Aorta (tissue), 5 donors: ENCODE results near the gene XRCC6. TPM values are rescaled to one million over a fixed set of nuclear protein-coding genes. Genes with fewer than 3 reads are reported as not detected.

Experiments used
- ATAC-seq: fragments of 200-7000 bp; cut with Tn5 transposase; one replicate; pipeline ENCODE4 v1.9.1; 2022; ENCODE audit warnings: moderate library complexity; ENCODE audit not compliant: low FRiP score
- DNase-seq, 2 donors: peaks; one replicate each; pipeline ENCODE4 v3.0.0-alpha.2; 2020
- H3K27ac ChIP-seq, 2 donors: one replicate each; pipeline ENCODE4 v1.5.1; 2013; ENCODE audit warnings: low read length in 2 of 2, mild to moderate bottlenecking in 2 of 2, moderate library complexity in 2 of 2, control low read depth in 1 of 2, inconsistent platforms in 1 of 2, low read depth in 1 of 2
- H3K27me3 ChIP-seq, 2 donors: one replicate each; pipeline ENCODE4 v1.6.1; 2013; ENCODE audit warnings: control low read depth in 1 of 2, low read length in 1 of 2, mild to moderate bottlenecking in 1 of 2, moderate library complexity in 1 of 2; ENCODE audit not compliant: insufficient read depth in 2 of 2, control insufficient read depth in 1 of 2
- H3K36me3 ChIP-seq, 2 donors: one replicate each; pipeline ENCODE4 v1.6.1; 2013; ENCODE audit warnings: control low read depth in 1 of 2, low read length in 1 of 2, mild to moderate bottlenecking in 1 of 2; ENCODE audit not compliant: insufficient read depth in 2 of 2, control insufficient read depth in 1 of 2
- H3K4me1 ChIP-seq, 2 donors: one replicate each; pipeline ENCODE4 v1.6.1; 2013; ENCODE audit warnings: low read length in 2 of 2, control low read depth in 1 of 2, mild to moderate bottlenecking in 1 of 2, moderate library complexity in 1 of 2; ENCODE audit not compliant: insufficient read depth in 2 of 2, control insufficient read depth in 1 of 2
- H3K4me3 ChIP-seq, 2 donors: one replicate each; pipeline ENCODE4 v1.5.1; 2013; ENCODE audit warnings: low read length in 2 of 2, control low read depth in 1 of 2, mild to moderate bottlenecking in 1 of 2
- H3K9me3 ChIP-seq: one replicate; pipeline ENCODE4 v1.6.1; 2013; ENCODE audit warnings: mild to moderate bottlenecking, low read length; ENCODE audit not compliant: control insufficient read depth
- WGBS, 2 donors: extraction: QIAGEN DNeasy Blood & Tissue Kit; methylation state at CpG; one replicate each; pipeline ENCODE4 v1.1.7; 2013; 5-methylcytosine and 5-hydroxymethylcytosine counted together
- intact Hi-C, 2 donors: fragments of 100-400 bp; cut with DNase I; formaldehyde crosslinking; loops; one replicate each; pipeline versions ENCODE4 v1.14.2 to v1.15.0; 2022
- polyA plus RNA-seq, 2 donors: library from polyadenylated mRNA; stranded (reverse); fragments of 200-250 nt; gene quantifications; one replicate each; pipeline ENCODE4 v1.2.3, GENCODE V29; 2013
- total RNA-seq, 2 donors: library from RNA; stranded (reverse); fragmentation: NEBNext Ultra II Directional; extraction: Animal tissue kit (Norgen Biotek cat#: 25700); gene quantifications; one replicate each; pipeline ENCODE4 v1.2.1, GENCODE V29; 2021
- donor health status: healthy with polysubstance abuse.
- donor health status: Bipolar disorder and iron deficiency.
- donor health status: DM: no; HTN: no; CAD: no.
- donor health status: DM: no; HTN: no; CAD: no.
- donor health status: DM: yes; HTN: yes; CAD: no.

XRCC6 gene
- total and polyA plus RNA-seq, 4 donors, result 93.7 to 132 (median 128) TPM

DNA sequence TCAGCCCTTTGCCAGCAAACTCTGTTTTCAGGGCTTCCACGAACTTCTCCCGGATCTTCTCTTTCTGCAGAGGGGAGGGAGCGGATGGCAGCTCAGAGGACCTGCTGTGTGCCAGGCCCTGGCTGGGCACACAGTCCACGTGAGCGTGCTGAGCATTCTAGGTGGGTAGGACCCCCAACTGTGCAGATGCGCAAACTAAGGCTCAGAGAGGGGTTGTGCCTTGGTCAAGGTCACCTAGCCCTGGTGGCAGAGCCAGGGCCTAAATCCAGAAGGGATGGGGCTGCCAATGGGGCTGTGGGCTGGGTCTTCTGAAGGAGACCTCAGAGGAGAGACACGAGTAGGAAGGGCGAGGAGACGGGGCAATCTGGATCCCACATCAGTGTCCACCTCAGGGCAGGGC, 42.3 kb upstream of the XRCC6 start:
- Histone ChIP-seq H3K27me3 (no peaks in the 10 kb centered on the region), H3K4me1 (no peaks in the 10 kb centered on the region), H3K4me3 (no peak overlapping the region), H3K27ac (no peak overlapping the region), H3K36me3 (no peaks in the 10 kb centered on the region), H3K9me3 (no peaks in the 10 kb centered on the region)
- no peak for ATAC-seq
- intact Hi-C loops, result no loop called here
- 72 to 80% methylated on average over 9 of the region's 9 CpGs for WGBS, 2 donors
- no peak for DNase-seq

GRCh38 chr22:41579297-41579996, 41.6 kb upstream of the XRCC6 start:
- intact Hi-C loops, result no loop called here
- H3K4me3 ChIP-seq, result no peak overlapping the region
- H3K4me1 ChIP-seq, result no peaks in the 10 kb centered on the region
- no peaks in the 10 kb centered on the region for H3K36me3 ChIP-seq
- 69 to 77% methylated on average over 12 of the region's 12 CpGs for WGBS, 2 donors
- H3K27me3 ChIP-seq, result no peaks in the 10 kb centered on the region
- ATAC-seq, result no peak
- no peak overlapping the region for H3K27ac ChIP-seq
- no peak for DNase-seq
- no peaks in the 10 kb centered on the region for H3K9me3 ChIP-seq

GRCh38 chr22:41579997-41580355, 41.1 kb upstream of the XRCC6 start:
- intact Hi-C loops, result no loop called here
- no peaks in the 10 kb centered on the region for H3K9me3 ChIP-seq
- ATAC-seq (no peak), DNase-seq (no peak)
- H3K4me1 ChIP-seq, result no peaks in the 10 kb centered on the region
- no peaks in the 10 kb centered on the region for H3K36me3 ChIP-seq
- H3K27ac ChIP-seq, result no peak overlapping the region
- no peaks in the 10 kb centered on the region for H3K27me3 ChIP-seq
- no peak overlapping the region for H3K4me3 ChIP-seq
- 73 to 78% methylated on average over 6 of the region's 6 CpGs for WGBS, 2 donors

- intact Hi-C loops, result no loop called here
- Histone ChIP-seq H3K4me3 (no peak overlapping the region), H3K27me3 (no peaks in the 10 kb centered on the region), H3K4me1 (no peaks in the 10 kb centered on the region), H3K36me3 (no peaks in the 10 kb centered on the region), H3K27ac (no peak overlapping the region), H3K9me3 (no peaks in the 10 kb centered on the region)
- DNase-seq (no peak), ATAC-seq (no peak)
- WGBS, 2 donors, result 78 to 80% methylated on average over 8 of the region's 8 CpGs
These were observed 38.4 kb upstream of the XRCC6 start for GRCh38 chr22:41582694-41583093.

DNA sequence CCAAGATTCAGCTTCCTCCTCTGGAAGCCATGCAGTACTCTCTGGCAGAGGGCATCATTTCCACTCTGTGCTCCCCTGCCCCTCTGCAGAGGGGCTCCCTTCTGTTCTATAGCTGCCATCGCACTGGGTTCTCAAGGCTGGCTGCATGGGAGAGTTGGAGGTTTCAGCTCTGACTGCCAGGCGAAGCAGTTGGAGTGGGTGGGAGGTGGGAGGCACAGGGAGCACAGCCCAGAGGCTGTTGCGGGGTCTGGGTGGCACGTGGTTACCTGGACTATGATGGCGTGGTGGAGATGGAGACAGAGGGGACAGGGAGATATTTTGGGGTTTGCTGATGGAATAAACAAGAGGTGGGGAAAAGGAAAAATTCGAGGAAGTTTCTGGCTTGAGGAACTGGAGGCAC, 36.2 kb upstream of the XRCC6 start:
- ATAC-seq (no peak), DNase-seq (no peak)
- intact Hi-C loops, result no loop called here
- H3K27ac ChIP-seq, result no peak overlapping the region
- H3K9me3 ChIP-seq, result no peaks in the 10 kb centered on the region
- no peaks in the 10 kb centered on the region for H3K27me3 ChIP-seq
- H3K36me3 ChIP-seq, result no peaks in the 10 kb centered on the region
- WGBS, 2 donors, result 91 to 93% methylated on average over 6 of the region's 6 CpGs
- H3K4me3 ChIP-seq, result no peak overlapping the region
- H3K4me1 ChIP-seq, result no peaks in the 10 kb centered on the region

DNA sequence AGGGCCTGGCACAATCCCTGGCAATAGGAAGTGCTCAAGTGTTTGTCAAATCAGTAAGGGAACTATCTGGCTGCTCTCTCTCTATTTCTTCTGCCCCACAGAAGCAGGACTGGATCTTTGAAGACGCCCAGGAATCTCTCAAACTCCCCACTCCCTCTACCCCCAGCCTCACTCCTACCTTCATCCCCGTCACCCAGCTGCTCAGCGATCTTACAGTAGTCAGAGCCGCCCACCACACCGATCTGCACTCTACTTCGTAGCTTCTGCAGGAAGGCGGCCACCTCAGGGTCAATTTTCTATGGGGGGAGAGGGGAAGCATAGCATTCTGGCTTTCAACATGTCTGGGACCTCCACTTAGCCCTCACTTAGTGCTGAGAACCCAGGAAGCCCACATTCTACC, 35.2 kb upstream of the XRCC6 start:
- H3K36me3 ChIP-seq, result no peaks in the 10 kb centered on the region
- H3K4me3 ChIP-seq, result no peak overlapping the region
- H3K27me3 ChIP-seq, result no peaks in the 10 kb centered on the region
- intact Hi-C loops, result no loop called here
- H3K4me1 ChIP-seq, result no peaks in the 10 kb centered on the region
- H3K27ac ChIP-seq, result no peak overlapping the region
- ATAC-seq, result no peak
- 96% methylated on average over 7 of the region's 7 CpGs for WGBS, 2 donors
- no peak for DNase-seq
- no peaks in the 10 kb centered on the region for H3K9me3 ChIP-seq

DNA sequence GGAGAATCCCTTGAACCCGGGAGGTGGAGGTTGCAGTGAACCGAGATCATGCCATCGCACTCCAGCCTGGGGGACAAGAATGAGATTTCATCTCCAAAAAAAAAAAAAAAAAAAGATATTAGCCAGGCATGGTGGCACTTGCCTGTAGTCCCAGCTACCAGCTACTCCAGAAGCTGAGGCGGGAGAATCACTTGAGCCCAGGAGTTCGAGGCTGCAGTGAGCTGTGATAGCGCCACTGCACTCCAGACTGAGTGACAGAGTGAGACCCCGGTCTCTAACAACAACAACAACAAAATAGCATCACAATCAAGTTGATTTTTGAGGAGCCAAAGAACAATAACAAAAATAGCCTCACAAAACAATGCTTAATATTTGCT, 33.8 kb upstream of the XRCC6 start:
- Histone ChIP-seq H3K36me3 (no peaks in the 10 kb centered on the region), H3K4me3 (no peak overlapping the region), H3K4me1 (no peaks in the 10 kb centered on the region), H3K9me3 (no peaks in the 10 kb centered on the region), H3K27ac (no peak overlapping the region), H3K27me3 (no peaks in the 10 kb centered on the region)
- ATAC-seq (no peak), DNase-seq (no peak)
- whole genome bisulfite sequencing, 2 donors, result 92 to 94% methylated on average over 7 of the region's 7 CpGs
- intact Hi-C loops, result no loop called here

- Histone ChIP-seq H3K27me3 (no peaks in the 10 kb centered on the region), H3K4me3 (peak within 1 kb of the TSS; percentile 48 to 67), H3K27ac (peak within 1 kb of the TSS in 1 of 2 donors; percentile 18), H3K36me3 (no peaks in the 10 kb centered on the region), H3K4me1 (no peaks in the 10 kb centered on the region), H3K9me3 (no peaks in the 10 kb centered on the region)
- 0 to 1% methylated on average over 59 to 61 of the region's 61 CpGs for WGBS, 2 donors
- DNase-seq, result peak; percentile 100
- ATAC-seq, result peak; percentile 100
- intact Hi-C loops, result loop anchor here in 1 of 2 donors (10.0 kb wide), 1 partner anchor 205 kb away; the partner anchor contains the start of gene TEF
These were observed 31.5 kb upstream of the XRCC6 start, which contains the start of gene PMM1 for GRCh38 chr22:41589391-41590241. TSS of gene PMM1 (minus strand) at chr22:41589840. CDS start at chr22:41589805, 35 bp downstream.
